K562 (cell line): ENCODE measurements around the gene ZNF8. TPM values are rescaled to one million over a fixed set of nuclear protein-coding genes. Genes with fewer than 3 reads are reported as not detected.
A peak's percentile ranks its signal among the peaks of the same experiment; 100 is the strongest.

Experiments used
- ATAC-seq: fragments of 200-7000 bp; cut with Tn5 transposase; 3 replicates; pipeline ENCODE4 v1.9.1; 2020; ENCODE audit warnings: moderate library complexity
- BruUV-seq: library from RNA; stranded (reverse); fragments of 400-500 nt; replicated peaks from 2 replicates; lab custom pipeline; 2021; lab: Mats Ljungman, UMichigan
- CTCF ChIA-PET: fragments of 300-600 bp; formaldehyde crosslinking; extraction: SDS; loops from one replicate; lab custom pipeline; 2021; ENCODE audit warnings: low intra/inter-chr PET ratio; lab: Yijun Ruan, JAX
- POLR2A ChIA-PET: fragments of 300-600, 350-650 bp; sonication (Branson Sonifier 250); formaldehyde crosslinking; extraction: SDS; loops from one replicate; lab custom pipeline; 2021; ENCODE audit warnings: antibody characterized with exemption, inconsistent platforms; lab: Yijun Ruan, JAX
- DNase-seq, 4 experiments: peaks; one replicate each; pipeline versions ENCODE4 v3.0.0 to v3.0.0-alpha.2; 2011 to 2018; ENCODE audit warnings: low spot score in 3 of 4, mixed read lengths in 3 of 4; ENCODE audit errors: extremely low read depth in 1 of 4
- FAIRE-seq: peaks from 2 replicates; lab custom pipeline; 2011; peaks lifted over from hg19 to GRCh38; lab: Jason Lieb, UNC
- H2AFZ ChIP-seq: 2 replicates; pipeline ENCODE4 v1.6.0; 2011; ENCODE audit warnings: low read depth, low read length, control low read depth, inconsistent platforms
- H3K27ac ChIP-seq: fragments of 200-600 bp; 3 replicates; pipeline ENCODE4 v1.8.0; 2011; ENCODE audit warnings: low read depth, mild to moderate bottlenecking, control low read depth, inconsistent platforms, low read length, moderate library complexity, mixed read lengths; ENCODE audit errors: extremely low read depth
- H3K27me3 ChIP-seq, 2 experiments: fragments of 300-600 bp in 1 of 2; 2 replicates in 1 of 2; 3 replicates in 1 of 2; pipeline versions ENCODE4 v1.6.0 to v1.8.0; 2011; ENCODE audit warnings: inconsistent platforms in 2 of 2, low read length in 2 of 2, mild to moderate bottlenecking in 1 of 2, mixed read lengths in 1 of 2, moderate library complexity in 1 of 2; ENCODE audit not compliant: control insufficient read depth in 2 of 2, insufficient read depth in 2 of 2
- H3K36me3 ChIP-seq: fragments of 300-600 bp; 3 replicates; pipeline ENCODE4 v1.8.0; 2011; ENCODE audit warnings: mild to moderate bottlenecking, low read length, inconsistent platforms; ENCODE audit not compliant: control insufficient read depth, insufficient read depth
- H3K4me1 ChIP-seq, 2 experiments: fragments of 200-600 bp in 1 of 2; replicated peaks in 1 of 2; 2 replicates in 1 of 2; 3 replicates in 1 of 2; pipeline versions ENCODE4 v1.5.1 to v1.8.0; 2011; ENCODE audit warnings: inconsistent platforms in 2 of 2, low read length in 2 of 2, mild to moderate bottlenecking in 1 of 2, mixed read lengths in 1 of 2, moderate library complexity in 1 of 2; ENCODE audit not compliant: control insufficient read depth in 2 of 2, insufficient read depth in 2 of 2
- H3K4me2 ChIP-seq: 2 replicates; pipeline ENCODE4 v1.6.1; 2011; ENCODE audit warnings: low read length, control low read depth, inconsistent platforms, mixed read lengths; ENCODE audit not compliant: insufficient read depth
- H3K4me3 ChIP-seq: fragments of 200-600 bp; sonication (generic), shearing (Covaris generic); 2 replicates; pipeline ENCODE4 v1.5.1; 2016; ENCODE audit warnings: control low read depth, inconsistent platforms
- H3K79me2 ChIP-seq: fragments of 200-600 bp; 3 replicates; pipeline ENCODE4 v1.8.0; 2011; ENCODE audit warnings: low read length, inconsistent platforms; ENCODE audit not compliant: control insufficient read depth, insufficient read depth
- H3K9ac ChIP-seq, 2 experiments: 2 replicates each; pipeline versions ENCODE4 v1.6.0 to v1.6.1; 2011; ENCODE audit warnings: low read depth in 2 of 2, low read length in 2 of 2, control low read depth in 1 of 2, inconsistent platforms in 1 of 2, mild to moderate bottlenecking in 1 of 2, mixed read lengths in 1 of 2; ENCODE audit not compliant: insufficient read depth in 1 of 2
- H3K9me1 ChIP-seq: one replicate; pipeline ENCODE4 v1.6.0; 2011; ENCODE audit warnings: inconsistent platforms, mild to moderate bottlenecking, low read length, moderate library complexity; ENCODE audit not compliant: control insufficient read depth, insufficient read depth
- H3K9me3 ChIP-seq: replicated peaks from 2 replicates; pipeline ENCODE4 v1.5.1; 2011; ENCODE audit warnings: low read depth, low read length, inconsistent platforms; ENCODE audit not compliant: control insufficient read depth, insufficient read depth
- H4K20me1 ChIP-seq: replicated peaks from 2 replicates; pipeline ENCODE4 v1.6.1; 2011; ENCODE audit warnings: low read length, inconsistent platforms, mixed read lengths; ENCODE audit not compliant: control insufficient read depth, insufficient read depth
- BRCA1 ChIP-seq, 2 experiments: fragments of 450-650 bp in 1 of 2; sonication (generic) in 1 of 2; formaldehyde crosslinking in 1 of 2; IDR thresholded peaks; 2 replicates each; pipeline versions ENCODE4 v1.5.0 to v1.6.1; 2017 to 2020; ENCODE audit warnings: mild to moderate bottlenecking in 1 of 2, missing genetic modification reagents in 1 of 2
- CHCHD3 ChIP-seq: fragments of 250-450 bp; sonication (Bioruptor Pico); IDR thresholded peaks from 2 replicates; pipeline ENCODE4 v2.1.2; 2022; ENCODE audit warnings: mild to moderate bottlenecking
- COPS2 ChIP-seq: fragments of 450-650 bp; conservative IDR thresholded peaks from 2 replicates; pipeline ENCODE4 v1.6.1; 2016; ENCODE audit warnings: mild to moderate bottlenecking, moderate library complexity
- DDX20 ChIP-seq: fragments of 450-650 bp; IDR thresholded peaks from 2 replicates; pipeline ENCODE4 v1.6.1; 2016; ENCODE audit warnings: missing genetic modification characterization, low read depth, mild to moderate bottlenecking, missing compliant biosample characterization, moderate library complexity
- ESRRB ChIP-seq: fragments of 250-450 bp; sonication (Bioruptor Pico); IDR thresholded peaks from 2 replicates; pipeline ENCODE4 v1.5.0; 2020; ENCODE audit warnings: mild to moderate bottlenecking, moderate library complexity, borderline replicate concordance
- FIP1L1 ChIP-seq: fragments of 200-400 bp; formaldehyde crosslinking; IDR thresholded peaks from 2 replicates; pipeline ENCODE4 v1.6.1; 2018; ENCODE audit warnings: mild to moderate bottlenecking, low read depth, low read length; ENCODE audit not compliant: poor library complexity, severe bottlenecking
- GATA2 ChIP-seq: sonication (generic); formaldehyde crosslinking; IDR thresholded peaks from 2 replicates; pipeline ENCODE4 v1.4.0; 2020; ENCODE audit warnings: mild to moderate bottlenecking, missing genetic modification reagents
- GTF2B ChIP-seq: IDR thresholded peaks from 2 replicates; pipeline ENCODE4 v1.6.1; 2011; ENCODE audit not compliant: insufficient read length; ENCODE audit errors: extremely low read depth
- HMGN3 ChIP-seq: IDR thresholded peaks from 2 replicates; pipeline ENCODE4 v1.6.1; 2011; ENCODE audit warnings: borderline replicate concordance, low read depth, mild to moderate bottlenecking, mixed read lengths, low read length; ENCODE audit not compliant: insufficient read length; ENCODE audit errors: extremely low read depth
- KDM5B ChIP-seq: fragments of 200-600 bp; sonication (generic); IDR thresholded peaks from 2 replicates; pipeline ENCODE4 v1.6.1; 2012; ENCODE audit warnings: low read depth, mild to moderate bottlenecking, moderate library complexity, low read length, control low read depth, inconsistent platforms; ENCODE audit not compliant: insufficient replicate concordance
- MEIS2 ChIP-seq: fragments of 450-650 bp; IDR thresholded peaks from 2 replicates; pipeline ENCODE4 v1.6.1; 2014; ENCODE audit warnings: mild to moderate bottlenecking; ENCODE audit not compliant: partially characterized antibody
- NR2F6 ChIP-seq: fragments of 450-650 bp; formaldehyde crosslinking; IDR thresholded peaks from 2 replicates; pipeline ENCODE4 v1.4.0; 2020; ENCODE audit warnings: mild to moderate bottlenecking
- SMAD1 ChIP-seq: fragments of 150-350 bp; IDR thresholded peaks from 2 replicates; pipeline ENCODE4 v1.6.1; 2014; ENCODE audit warnings: low read length, low read depth; ENCODE audit not compliant: partially characterized antibody
- XRCC4 ChIP-seq: IDR thresholded peaks from one replicate; pipeline ENCODE4 v1.6.1; 2011; ENCODE audit not compliant: insufficient read depth, insufficient read length; ENCODE audit errors: extremely low read depth
- ZNF592 ChIP-seq: fragments of 450-650 bp; IDR thresholded peaks from 2 replicates; pipeline ENCODE4 v1.6.1; 2017; ENCODE audit warnings: antibody characterized with exemption, mild to moderate bottlenecking
- ZNF707 ChIP-seq: fragments of 250-450 bp; sonication (Bioruptor Pico); conservative IDR thresholded peaks from 2 replicates; pipeline ENCODE4 v1.8.0; 2022; ENCODE audit warnings: inconsistent platforms, mild to moderate bottlenecking, moderate library complexity
- ZZZ3 ChIP-seq: fragments of 450-650 bp; IDR thresholded peaks from 2 replicates; pipeline ENCODE4 v1.6.1; 2016; ENCODE audit warnings: antibody characterized with exemption, mild to moderate bottlenecking, moderate library complexity
- WGBS: fragments of 100-300 bp; shearing (Covaris generic); methylation state at CpG from one replicate; pipeline ENCODE4 v1.1.6; 2016; ENCODE audit warnings: low coverage, mixed read lengths; ENCODE audit not compliant: insufficient coverage; ENCODE audit errors: missing lambda C conversion rate; 5-methylcytosine and 5-hydroxymethylcytosine counted together
- in situ Hi-C: fragments of 300-500 bp; cut with MboI; formaldehyde crosslinking; loops from 4 replicates; pipeline ENCODE4 v1.15.0; 2018; ENCODE audit warnings: inconsistent platforms, mixed read lengths
- intact Hi-C: fragments of 100-400 bp; cut with micrococcal nuclease; formaldehyde crosslinking; loops from 2 replicates; pipeline ENCODE4 v1.14.2; 2022
- polyA plus RNA-seq, 8 experiments: library from polyadenylated mRNA; depleted of rRNA in 4 of 8; stranded (reverse) in 5 of 8; unstranded in 3 of 8; fragments of >200 nt; fragmentation: Nextera tagmentation in 2 of 8; fragmentation: Illumina TruSeq in 1 of 8; extraction: Ambion mirVana in 2 of 8; extraction: Trizol in 1 of 8; gene quantifications; 2 replicates each; pipeline versions ENCODE4 v1.2.1 to v1.2.3, GENCODE V29; 2011 to 2014; ENCODE audit warnings: inconsistent platforms in 1 of 8, missing spikeins in 1 of 8
- total RNA-seq, 7 experiments: library from RNA; depleted of rRNA in 6 of 7; stranded (reverse); fragments of >200 nt in 6 of 7; fragmentation: Illumina TruSeq in 2 of 7; extraction: Trizol in 2 of 7; gene quantifications; 2 replicates each; pipeline versions ENCODE4 v1.2.1 to v1.2.3, GENCODE V29; 2011 to 2021; ENCODE audit warnings: low replicate concordance in 1 of 7

Gene ZNF8
- total and polyA plus RNA-seq, 9 of the 15 experiments (the other 6 are each of a cell fraction or from before 2014, with no cell fraction given) = 0.71 to 7.7 (median 4.7) TPM

DNA sequence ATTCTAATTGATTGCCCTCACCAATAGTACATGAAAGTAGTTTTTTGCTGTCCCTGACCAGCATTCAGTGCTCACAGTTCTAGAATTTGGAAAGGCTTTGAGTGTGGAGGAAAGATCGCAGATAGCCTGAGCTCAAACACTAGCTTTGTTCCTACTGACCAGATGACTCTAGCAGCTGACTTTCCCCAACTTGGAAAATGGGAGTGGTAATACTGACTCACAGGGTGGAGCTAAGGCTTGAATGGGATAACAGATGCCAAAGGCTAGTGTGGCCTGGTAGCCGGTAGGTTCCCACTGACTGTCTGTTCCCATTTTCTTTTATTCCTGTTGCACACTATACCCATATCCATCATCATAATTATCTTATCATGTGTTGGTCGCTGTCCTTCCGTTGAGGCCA is 51.7 kb downstream of the ZNF8 start:
- peaks cover 10% of the 10 kb centered on the region; the same call in 2 of the 3 replicates for H3K36me3 ChIP-seq
- H4K20me1 ChIP-seq = peaks cover 4% of the 10 kb centered on the region; the same call in 1 of the 2 replicates
- H3K9me1 ChIP-seq = peaks cover 2% of the 10 kb centered on the region
- H2AFZ ChIP-seq = no peak overlapping the region
- H3K4me2 ChIP-seq = peak overlapping the region; percentile 44; the same call in 1 of the 2 replicates
- no peak overlapping the region for H3K4me3 ChIP-seq
- peak overlapping the region; percentile 25; the same call in 1 of the 3 replicates for H3K27ac ChIP-seq
- no peaks in the 10 kb centered on the region for H3K27me3 ChIP-seq
- intact Hi-C loops (no loop called here), in situ Hi-C loops (no loop called here)
- POLR2A ChIA-PET = interaction anchor here (0.6 to 1.3 kb wide), 7 partner anchors 17 to 631 kb away, joined by 3 to 4 read pairs (median 3); no protein-coding TSS in a partner anchor
- H3K9me3 ChIP-seq = no peaks in the 10 kb centered on the region
- CTCF ChIA-PET = no interaction called here
- H3K79me2 ChIP-seq = peaks cover 47% of the 10 kb centered on the region
- DNase-seq (peak; percentile 48 to 66 (median 54)), ATAC-seq (no peak), FAIRE-seq (peak; percentile 71)
- H3K9ac ChIP-seq = no peak overlapping the region
- peaks cover 26 to 33% of the 10 kb centered on the region in 2 experiments; a peak in 4 of 5 replicates for H3K4me1 ChIP-seq
- BruUV-seq = no TSS peak
- 26% methylated on average over 4 of the region's 4 CpGs for WGBS
- TF ChIP-seq NR2F6 (CRISPR knock-in tag) = no peak
- TF ChIP-seq ESRRB = no peak
- TF ChIP-seq KDM5B = no peak
- no peak for TF ChIP-seq ZNF707 (CRISPR knock-in tag)
- no peak for TF ChIP-seq DDX20 (tag)
- no peak for TF ChIP-seq SMAD1
- TF ChIP-seq COPS2 = no peak
- TF ChIP-seq BRCA1 (IDR thresholded peaks at IDR 0.05) = no peak
- no peak for TF ChIP-seq BRCA1 (CRISPR knock-in tag; IDR thresholded peaks at IDR 0.05)
- TF ChIP-seq ZZZ3 = no peak
- TF ChIP-seq CHCHD3 (CRISPR knock-in tag) = no peak
- TF ChIP-seq ZNF592 = no peak
- TF ChIP-seq XRCC4 = no peak
- no peak for TF ChIP-seq GTF2B
- TF ChIP-seq HMGN3 = no peak
- no peak for TF ChIP-seq FIP1L1
- no peak for TF ChIP-seq MEIS2
- 0 out of 2 replicates have a peak, but pooled peaks have one; percentile 20 for TF ChIP-seq GATA2 (CRISPR knock-in tag)
